ENCODE data around the gene PLEKHA4.

The PLEKHA4 gene

GRCh38 chr19:48841047-48841446, 27.4 kb downstream of the PLEKHA4 start:
- Mint-ChIP-seq H3K4me3 (no peak overlapping the region), H3K4me1 (peaks cover 15% of the 10 kb centered on the region), H3K36me3 (ENCODE audit: low read depth) (peaks cover 18% of the 10 kb centered on the region), H3K27ac (no peak overlapping the region), H3K9me3 (no peaks in the 10 kb centered on the region), H3K27me3 (ENCODE audit: low read depth) (no peaks in the 10 kb centered on the region)
- no peak for TF ChIP-seq CTCF (IDR thresholded peaks at IDR 0.05; ENCODE audit: unreplicated experiment in 3 of 3)

- Mint-ChIP-seq H3K9me3 (no peaks in the 10 kb centered on the region), H3K36me3 (ENCODE audit: low read depth) (peaks cover 15% of the 10 kb centered on the region), H3K27ac (peak overlapping the region in 1 of 3 experiments; percentile 72), H3K27me3 (ENCODE audit: low read depth) (no peaks in the 10 kb centered on the region), H3K4me1 (peaks cover 17% of the 10 kb centered on the region), H3K4me3 (peak overlapping the region; percentile 15 to 88 (median 34))
- no peak for TF ChIP-seq CTCF (IDR thresholded peaks at IDR 0.05; ENCODE audit: unreplicated experiment in 3 of 3)
Measured at GRCh38 chr19:48837687-48838086, 30.7 kb downstream of the PLEKHA4 start.

GRCh38 chr19:48837051-48837524, 31.3 kb downstream of the PLEKHA4 start:
- H3K27me3 Mint-ChIP-seq (ENCODE audit: low read depth), result no peaks in the 10 kb centered on the region
- H3K9me3 Mint-ChIP-seq, result no peaks in the 10 kb centered on the region
- peak overlapping the region; percentile 77 to 88 (median 83) for H3K4me3 Mint-ChIP-seq
- peaks cover 18% of the 10 kb centered on the region for H3K36me3 Mint-ChIP-seq (ENCODE audit: low read depth)
- no peak for TF ChIP-seq CTCF (IDR thresholded peaks at IDR 0.05; ENCODE audit: unreplicated experiment in 3 of 3)
- peaks cover 14% of the 10 kb centered on the region for H3K4me1 Mint-ChIP-seq
- peak overlapping the region; percentile 72 to 94 (median 88) for H3K27ac Mint-ChIP-seq

GRCh38 chr19:48836089-48837017, 32.1 kb downstream of the PLEKHA4 start, which contains the start of gene HSD17B14:
Gene HSD17B14, minus strand, starts transcription at chr19:48836491. Its CDS starts 80 bp downstream, at chr19:48836411.
- peak in 2 of 3 experiments; percentile 7 to 23 for TF ChIP-seq CTCF (IDR thresholded peaks at IDR 0.05; ENCODE audit: unreplicated experiment in 3 of 3)
- H3K27ac Mint-ChIP-seq, result peak within 1 kb of the TSS; percentile 88 to 94 (median 89)
- H3K4me1 Mint-ChIP-seq, result peaks cover 14% of the 10 kb centered on the region
- peaks cover 22% of the 10 kb centered on the region for H3K36me3 Mint-ChIP-seq (ENCODE audit: low read depth)
- peak within 1 kb of the TSS; percentile 83 to 88 (median 84) for H3K4me3 Mint-ChIP-seq
- no peaks in the 10 kb centered on the region for H3K27me3 Mint-ChIP-seq (ENCODE audit: low read depth)
- no peaks in the 10 kb centered on the region for H3K9me3 Mint-ChIP-seq

GRCh38 chr19:48835734-48836088, 32.7 kb downstream of the PLEKHA4 start:
- Mint-ChIP-seq H3K9me3 (no peaks in the 10 kb centered on the region), H3K4me1 (peaks cover 14% of the 10 kb centered on the region), H3K4me3 (peak overlapping the region; percentile 83 to 88 (median 84)), H3K27ac (peak overlapping the region; percentile 88 to 94 (median 89)), H3K27me3 (ENCODE audit: low read depth) (no peaks in the 10 kb centered on the region), H3K36me3 (ENCODE audit: low read depth) (peaks cover 26% of the 10 kb centered on the region)
- TF ChIP-seq CTCF (IDR thresholded peaks at IDR 0.05; ENCODE audit: unreplicated experiment in 3 of 3), result peak; percentile 80 to 88 (median 86)
